Hepatocyte (in vitro differentiated cells): ENCODE data around the gene IPO11. TPM values are rescaled to one million over a fixed set of nuclear protein-coding genes. Genes with fewer than 3 reads are reported as not detected.

Source experiments
- DNase-seq: peaks from one replicate; pipeline ENCODE4 v3.0.0-alpha.2; 2016; ENCODE audit warnings: low spot score
- H2AFZ ChIP-seq: fragments of 200-600 bp; sonication (generic); 2 replicates; pipeline ENCODE4 v1.6.0; 2016; ENCODE audit warnings: antibody characterized with exemption, mild to moderate bottlenecking
- H3K27ac ChIP-seq: fragments of 200-600 bp; sonication (generic); 2 replicates; pipeline ENCODE4 v1.5.1; 2016; ENCODE audit warnings: mild to moderate bottlenecking
- H3K27me3 ChIP-seq: fragments of 200-600 bp; sonication (generic); 2 replicates; pipeline ENCODE4 v1.6.1; 2016
- H3K36me3 ChIP-seq: fragments of 200-600 bp; sonication (generic); replicated peaks from 2 replicates; pipeline ENCODE4 v1.5.1; 2016; ENCODE audit warnings: low read depth; ENCODE audit not compliant: insufficient read depth
- H3K4me1 ChIP-seq: fragments of 200-600 bp; sonication (generic); 2 replicates; pipeline ENCODE4 v1.5.1; 2016; ENCODE audit warnings: mild to moderate bottlenecking, moderate library complexity; ENCODE audit not compliant: insufficient read depth
- H3K4me2 ChIP-seq: fragments of 200-600 bp; sonication (generic); 2 replicates; pipeline ENCODE4 v1.6.0; 2016
- H3K4me3 ChIP-seq: fragments of 200-600 bp; sonication (generic); 2 replicates; pipeline ENCODE4 v1.5.1; 2016; ENCODE audit warnings: mild to moderate bottlenecking
- H3K79me2 ChIP-seq: fragments of 200-600 bp; sonication (generic); 2 replicates; pipeline ENCODE4 v1.6.0; 2017; ENCODE audit warnings: mild to moderate bottlenecking
- H3K9me2 ChIP-seq: fragments of 200-600 bp; sonication (generic); replicated peaks from 2 replicates; pipeline ENCODE4 v1.6.0; 2017; ENCODE audit warnings: mild to moderate bottlenecking; ENCODE audit not compliant: insufficient read depth
- H3K9me3 ChIP-seq: fragments of 200-600 bp; sonication (generic); 2 replicates; pipeline ENCODE4 v1.5.1; 2016; ENCODE audit warnings: low read depth, mild to moderate bottlenecking
- H4K20me1 ChIP-seq: fragments of 200-600 bp; sonication (generic); 2 replicates; pipeline ENCODE4 v1.6.0; 2016; ENCODE audit warnings: mild to moderate bottlenecking; ENCODE audit not compliant: insufficient read depth, poor library complexity, severe bottlenecking
- CTCF ChIP-seq: fragments of 200-600 bp; sonication (generic); IDR thresholded peaks from 2 replicates; pipeline ENCODE4 v1.5.1; 2016; ENCODE audit warnings: antibody characterized with exemption, mild to moderate bottlenecking; ENCODE audit not compliant: poor library complexity
- EZH2 ChIP-seq: fragments of 200-600 bp; sonication (generic); IDR thresholded peaks from 2 replicates; pipeline ENCODE4 v1.6.1; 2016; ENCODE audit warnings: antibody characterized with exemption, mild to moderate bottlenecking, borderline replicate concordance
- EZH2phosphoT487 ChIP-seq: fragments of 200-600 bp; sonication (generic); IDR thresholded peaks from one replicate; pipeline ENCODE4 v1.6.1; 2018; ENCODE audit warnings: antibody characterized with exemption, mild to moderate bottlenecking, low read depth, moderate library complexity; ENCODE audit not compliant: unreplicated experiment, severe bottlenecking
- WGBS: methylation state at CpG from one replicate; pipeline ENCODE4 v1.1.6; 2016; ENCODE audit warnings: low lambda C conversion rate; ENCODE audit errors: missing lambda C conversion rate; 5-methylcytosine and 5-hydroxymethylcytosine counted together
- polyA plus RNA-seq: library from polyadenylated mRNA; unstranded; fragments of >200 nt; fragmentation: Nextera tagmentation; extraction: Ambion mirVana; gene quantifications from 2 replicates; pipeline ENCODE4 v1.2.1, GENCODE V29; 2016
- total RNA-seq: library from RNA; depleted of rRNA; stranded (reverse); fragments of >200 nt; gene quantifications from 2 replicates; pipeline ENCODE4 v1.2.3, GENCODE V29; 2014

IPO11 gene
- total and polyA plus RNA-seq, 2 experiments from 2014 or later: 10.3 to 24.2 TPM

GRCh38 chr5:62533597-62533996, 121.0 kb downstream of the IPO11 start:
- no peaks in the 10 kb centered on the region for H3K79me2 ChIP-seq
- H3K4me2 ChIP-seq: no peak overlapping the region
- 88% methylated on average over 2 of the region's 2 CpGs for WGBS
- no peak overlapping the region for H3K4me3 ChIP-seq
- no peak for DNase-seq
- no peaks in the 10 kb centered on the region for H3K27me3 ChIP-seq
- no peaks in the 10 kb centered on the region for H3K4me1 ChIP-seq
- H3K9me2 ChIP-seq: no peaks in the 10 kb centered on the region
- H3K27ac ChIP-seq: no peak overlapping the region
- no peaks in the 10 kb centered on the region for H4K20me1 ChIP-seq
- H3K36me3 ChIP-seq: no peaks in the 10 kb centered on the region
- no peak overlapping the region for H2AFZ ChIP-seq
- no peak for TF ChIP-seq EZH2phosphoT487
- TF ChIP-seq CTCF: no peak
- no peak for TF ChIP-seq EZH2
- H3K9me3 ChIP-seq: no peaks in the 10 kb centered on the region

- TF ChIP-seq EZH2 (no peak), CTCF (no peak), EZH2phosphoT487 (no peak)
- Histone ChIP-seq H2AFZ (no peak overlapping the region), H3K27me3 (no peaks in the 10 kb centered on the region), H3K9me2 (no peaks in the 10 kb centered on the region), H3K4me1 (no peaks in the 10 kb centered on the region), H4K20me1 (no peaks in the 10 kb centered on the region), H3K27ac (no peak overlapping the region), H3K79me2 (no peaks in the 10 kb centered on the region), H3K4me2 (no peak overlapping the region), H3K9me3 (no peaks in the 10 kb centered on the region), H3K36me3 (no peaks in the 10 kb centered on the region), H3K4me3 (no peak overlapping the region)
- WGBS: 79% methylated on average over 4 of the region's 4 CpGs
- no peak for DNase-seq
Measured at GRCh38 chr5:62534461-62535236, 122.1 kb downstream of the IPO11 start.

- Histone ChIP-seq H3K27me3 (no peaks in the 10 kb centered on the region), H3K4me2 (no peak overlapping the region), H3K9me3 (no peaks in the 10 kb centered on the region), H4K20me1 (no peaks in the 10 kb centered on the region), H2AFZ (no peak overlapping the region), H3K36me3 (no peaks in the 10 kb centered on the region), H3K27ac (no peak overlapping the region), H3K4me3 (no peak overlapping the region), H3K79me2 (no peaks in the 10 kb centered on the region), H3K4me1 (no peaks in the 10 kb centered on the region), H3K9me2 (no peaks in the 10 kb centered on the region)
- TF ChIP-seq EZH2: no peak
- TF ChIP-seq EZH2phosphoT487: no peak
- no peak for TF ChIP-seq CTCF
- 97% methylated on average over 2 of the region's 2 CpGs for WGBS
- DNase-seq: no peak
Measured at GRCh38 chr5:62536232-62536631, 123.7 kb downstream of the IPO11 start.
